Fibroblast of lung (primary cell): ENCODE measurements around the gene LZTS3. TPM values are rescaled to one million over a fixed set of nuclear protein-coding genes. Genes with fewer than 3 reads are reported as not detected.
"Not testable (repeated sequence)": the region's sequence is repeated elsewhere in the genome, so short reads cannot be mapped to it uniquely, and the experiment has no call there.

Experiments
- DNase-seq, 2 donors: peaks; one replicate each; pipeline versions ENCODE4 v3.0.0 to v3.0.0-alpha.2; 2010; ENCODE audit warnings: low read depth in 2 of 2
- H2AFZ ChIP-seq: 2 replicates; pipeline ENCODE4 v1.5.1; 2012; ENCODE audit warnings: low read length, control low read depth, inconsistent platforms
- H3K27ac ChIP-seq: 2 replicates; pipeline ENCODE4 v1.5.1; 2011; ENCODE audit warnings: low read length, control low read depth; ENCODE audit not compliant: insufficient read depth
- H3K27me3 ChIP-seq: 2 replicates; pipeline ENCODE4 v1.5.1; 2011; ENCODE audit warnings: mild to moderate bottlenecking, low read length; ENCODE audit not compliant: control insufficient read depth, insufficient read depth
- H3K36me3 ChIP-seq: 2 replicates; pipeline ENCODE4 v1.5.1; 2011; ENCODE audit warnings: low read length; ENCODE audit not compliant: control insufficient read depth, insufficient read depth
- H3K4me1 ChIP-seq: 2 replicates; pipeline ENCODE4 v1.5.1; 2011; ENCODE audit warnings: low read length; ENCODE audit not compliant: control insufficient read depth, insufficient read depth; ENCODE audit errors: extremely low read depth
- H3K4me2 ChIP-seq: 2 replicates; pipeline ENCODE4 v1.5.1; 2011; ENCODE audit warnings: low read length, control low read depth; ENCODE audit not compliant: insufficient read depth; ENCODE audit errors: extremely low read depth
- H3K4me3 ChIP-seq, 4 experiments: fragments of 200-600 bp in 1 of 4; sonication (generic) in 1 of 4; replicated peaks in 1 of 4; 2 replicates each; pipeline ENCODE4 v1.5.1; 2011 to 2016; ENCODE audit warnings: low read length in 4 of 4, low read depth in 3 of 4, mild to moderate bottlenecking in 3 of 4, control low read depth in 2 of 4, inconsistent platforms in 1 of 4, mixed read lengths in 1 of 4; ENCODE audit not compliant: insufficient read depth in 1 of 4; ENCODE audit errors: control extremely low read depth in 1 of 4
- H3K79me2 ChIP-seq: 2 replicates; pipeline ENCODE4 v1.5.1; 2012; ENCODE audit warnings: mild to moderate bottlenecking, low read length, inconsistent platforms; ENCODE audit not compliant: control insufficient read depth, insufficient read depth
- H3K9ac ChIP-seq: 2 replicates; pipeline ENCODE4 v1.5.1; 2011; ENCODE audit warnings: mild to moderate bottlenecking, low read length, control low read depth; ENCODE audit not compliant: insufficient read depth
- H3K9me3 ChIP-seq: 2 replicates; pipeline ENCODE4 v1.5.1; 2012; ENCODE audit warnings: low read depth, low read length; ENCODE audit not compliant: control insufficient read depth, insufficient read depth
- H4K20me1 ChIP-seq: 2 replicates; pipeline ENCODE4 v1.5.1; 2011; ENCODE audit warnings: low read length; ENCODE audit not compliant: control insufficient read depth, insufficient read depth; ENCODE audit errors: extremely low read depth
- CTCF ChIP-seq, 2 donors: IDR thresholded peaks in 1 of 2; conservative IDR thresholded peaks in 1 of 2; 1 replicate in 1 of 2; 2 replicates in 1 of 2; pipeline ENCODE4 v1.5.1; 2011 to 2012; ENCODE audit warnings: low read length in 2 of 2, control low read depth in 1 of 2, inconsistent platforms in 1 of 2, low read depth in 1 of 2, mild to moderate bottlenecking in 1 of 2
- EZH2 ChIP-seq: IDR thresholded peaks from 2 replicates; pipeline ENCODE4 v1.5.1; 2012; ENCODE audit warnings: low read length, control low read depth, mild to moderate bottlenecking; ENCODE audit errors: missing control alignments
- polyA plus RNA-seq, 2 donors: library from polyadenylated mRNA; depleted of rRNA in 1 of 2; stranded (reverse) in 1 of 2; unstranded in 1 of 2; fragments of >200 nt; gene quantifications; 2 replicates each; pipeline ENCODE4 v1.2.1, GENCODE V29; 2011 to 2012; ENCODE audit warnings: missing spikeins in 1 of 2
- total RNA-seq: library from RNA; depleted of rRNA; stranded (reverse); fragments of >200 nt; gene quantifications from 2 replicates; pipeline ENCODE4 v1.2.1, GENCODE V29; 2014

Gene LZTS3
- total and polyA plus RNA-seq, 2 donors (not counting 1 experiment from before 2014, with no cell fraction given) = 2.6 to 6.1 TPM

DNA sequence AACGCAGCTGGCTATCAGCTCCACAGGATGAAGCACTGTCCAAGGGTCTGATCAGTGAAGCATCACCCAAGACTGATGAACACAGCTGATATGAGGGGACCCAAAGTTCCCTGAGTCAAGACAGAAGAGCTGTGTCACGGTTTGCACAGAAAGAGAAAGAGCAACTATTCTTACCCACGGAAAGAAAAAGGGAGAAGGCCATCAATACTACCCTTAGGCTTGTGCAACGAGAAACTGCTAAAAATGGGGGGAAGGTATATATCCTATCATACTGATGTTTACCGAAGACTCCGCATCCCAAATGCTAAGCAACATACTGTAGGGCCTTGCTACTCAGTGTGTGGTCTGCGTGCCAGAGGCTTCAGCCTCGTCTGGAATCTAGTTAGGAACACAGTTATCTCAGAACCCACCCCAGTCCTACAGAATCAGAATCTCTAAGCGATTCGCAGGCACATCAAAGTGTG lies 14.3 kb downstream of the LZTS3 start:
- DNase-seq = peak; percentile 19 to 42
- H3K9ac ChIP-seq = peak overlapping the region; percentile 94

DNA sequence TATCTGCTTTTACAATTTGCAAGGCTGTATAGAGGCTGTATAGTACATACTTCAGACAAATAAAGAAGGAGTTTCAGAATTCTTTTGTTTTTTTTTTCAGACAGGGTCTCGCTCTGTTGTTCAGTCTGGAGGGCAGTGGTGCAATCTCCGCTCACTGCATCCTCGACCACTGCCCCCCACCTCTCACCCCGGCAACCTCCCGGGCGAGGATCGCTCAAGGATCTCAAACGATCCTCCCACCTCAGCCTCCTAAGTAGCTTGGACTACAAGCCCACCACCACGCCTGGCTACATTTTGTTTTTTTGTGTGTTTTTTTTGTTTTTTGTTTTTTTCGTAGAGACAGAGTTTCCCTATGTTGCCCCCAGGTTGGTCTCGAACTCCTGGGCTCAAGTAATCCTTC lies 15.5 kb downstream of the LZTS3 start:
- Histone ChIP-seq H3K4me3 (peak overlapping the region in 2 of 4 experiments; percentile 19 to 93), H3K79me2 (peaks cover 61% of the 10 kb centered on the region), H3K9me3 (no peaks in the 10 kb centered on the region), H3K27me3 (no peaks in the 10 kb centered on the region), H3K4me2 (peak overlapping the region; percentile 62), H4K20me1 (peaks cover 3% of the 10 kb centered on the region), H3K36me3 (no peaks in the 10 kb centered on the region), H2AFZ (no peak overlapping the region), H3K4me1 (peaks cover 2% of the 10 kb centered on the region), H3K9ac (no peak overlapping the region), H3K27ac (no peak overlapping the region)
- DNase-seq = no peak
- TF ChIP-seq CTCF (conservative IDR thresholded peaks at IDR 0.05 in 1 of 2, IDR thresholded peaks at IDR 0.05 in 1 of 2; ENCODE audit: low read depth in 1 of 2, low read length in 2 of 2) (no peak), EZH2 (no peak)

More for the DNA sequence above, 14.3 kb downstream of the LZTS3 start:
- no peak for TF ChIP-seq CTCF (conservative IDR thresholded peaks at IDR 0.05 in 1 of 2, IDR thresholded peaks at IDR 0.05 in 1 of 2; ENCODE audit: low read depth in 1 of 2, low read length in 2 of 2)
- TF ChIP-seq EZH2 = no peak
- Histone ChIP-seq H3K36me3 (no peaks in the 10 kb centered on the region), H3K27ac (peak overlapping the region; percentile 87), H2AFZ (no peak overlapping the region), H3K4me2 (peak overlapping the region; percentile 90), H3K79me2 (peaks cover 50% of the 10 kb centered on the region), H4K20me1 (peaks cover 3% of the 10 kb centered on the region), H3K27me3 (no peaks in the 10 kb centered on the region), H3K4me3 (peak overlapping the region; percentile 72 to 98 (median 85)), H3K9me3 (no peaks in the 10 kb centered on the region), H3K4me1 (peaks cover 2% of the 10 kb centered on the region)

GRCh38 chr20:3156811-3157619 lies 16.3 kb downstream of the LZTS3 start:
- Histone ChIP-seq H3K4me1 (peaks cover 2% of the 10 kb centered on the region), H3K4me3 (no peak overlapping the region), H3K4me2 (peak overlapping the region; percentile 15), H3K36me3 (no peaks in the 10 kb centered on the region), H3K9me3 (no peaks in the 10 kb centered on the region), H3K27me3 (no peaks in the 10 kb centered on the region), H2AFZ (no peak overlapping the region), H3K79me2 (peaks cover 68% of the 10 kb centered on the region), H3K9ac (no peak overlapping the region), H3K27ac (no peak overlapping the region), H4K20me1 (peaks cover 3% of the 10 kb centered on the region)
- DNase-seq = peak in 1 of 2 donors; percentile 14
- TF ChIP-seq CTCF (conservative IDR thresholded peaks at IDR 0.05 in 1 of 2, IDR thresholded peaks at IDR 0.05 in 1 of 2; ENCODE audit: low read depth in 1 of 2, low read length in 2 of 2) = no peak
- TF ChIP-seq EZH2 = no peak

DNA sequence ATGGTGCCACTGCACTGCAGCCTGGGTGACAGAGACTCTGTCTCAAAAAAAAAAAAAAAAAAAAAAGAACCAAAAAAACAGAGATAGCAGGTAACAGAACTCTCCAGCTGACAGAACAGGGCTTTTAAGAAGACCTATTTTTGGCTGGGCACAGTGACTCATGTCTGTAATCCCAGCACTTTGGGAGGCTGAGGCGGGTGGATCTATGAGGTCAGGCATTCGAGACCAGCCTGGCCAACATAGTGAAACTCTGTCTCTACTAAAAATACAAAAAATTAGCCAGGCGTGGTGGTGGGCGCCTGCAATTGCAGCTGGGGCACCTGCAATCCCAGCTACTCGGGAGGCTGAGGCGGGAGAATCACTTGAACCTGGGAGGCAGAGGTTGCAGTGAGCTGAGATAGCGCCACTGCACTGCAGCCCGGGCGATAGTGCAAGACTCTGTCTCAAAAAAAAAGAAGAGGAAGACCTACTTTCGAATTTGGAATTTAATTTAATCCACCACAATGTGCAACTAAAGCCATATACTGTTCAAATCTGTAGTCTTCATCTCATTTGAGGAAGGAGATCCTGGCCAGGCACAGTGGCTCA lies 21.2 kb downstream of the LZTS3 start:
- H3K4me1 ChIP-seq, H2AFZ ChIP-seq, H3K27ac ChIP-seq, H3K9me3 ChIP-seq, H4K20me1 ChIP-seq, H3K4me2 ChIP-seq, H3K36me3 ChIP-seq, H3K9ac ChIP-seq, H3K27me3 ChIP-seq, H3K4me3 ChIP-seq: not testable (repeated sequence)
- peak in 1 of 2 donors; percentile 30 for DNase-seq
- H3K79me2 ChIP-seq = peaks cover 72% of the 10 kb centered on the region
